Panc1 (cell line): ENCODE data around the gene EREG. TPM values are rescaled to one million over a fixed set of nuclear protein-coding genes. Genes with fewer than 3 reads are reported as not detected.

Source experiments
- ATAC-seq: fragments of 200-7000 bp; cut with Tn5 transposase; 2 replicates; pipeline ENCODE4 v1.9.1; 2020; ENCODE audit warnings: mild to moderate bottlenecking, moderate library complexity
- BruUV-seq: library from RNA; stranded (reverse); fragments of 400-500 nt; replicated peaks from 2 replicates; lab custom pipeline; 2021; lab: Mats Ljungman, UMichigan
- CTCF ChIA-PET: fragments of 300-600 bp; sonication (Branson Sonifier 250); formaldehyde crosslinking; loops from one replicate; lab custom pipeline; 2022; ENCODE audit warnings: antibody characterized with exemption; lab: Charles Lee
- POLR2A ChIA-PET: fragments of 300-600 bp; sonication (Branson Sonifier 250); formaldehyde crosslinking; loops from one replicate; lab custom pipeline; 2022; ENCODE audit warnings: antibody characterized with exemption; lab: Charles Lee
- DNase-seq: peaks from one replicate; pipeline ENCODE4 v3.0.0-alpha.2; 2010; ENCODE audit warnings: low read depth, low spot score
- H3K27ac ChIP-seq: 2 replicates; pipeline ENCODE4 v1.5.1; 2011; ENCODE audit warnings: mild to moderate bottlenecking, low read length, inconsistent platforms
- H3K27me3 ChIP-seq: fragments of 200-500 bp; sonication (Bioruptor generic); 2 replicates; pipeline ENCODE4 v1.6.0; 2014; ENCODE audit warnings: low read length, inconsistent platforms; ENCODE audit not compliant: control insufficient read depth, insufficient read depth
- H3K36me3 ChIP-seq: fragments of 200-500 bp; sonication (Bioruptor generic); 2 replicates; pipeline ENCODE4 v1.5.1; 2014; ENCODE audit warnings: inconsistent platforms, mild to moderate bottlenecking, low read length, moderate library complexity; ENCODE audit not compliant: control insufficient read depth, insufficient read depth
- H3K4me1 ChIP-seq: 2 replicates; pipeline ENCODE4 v1.5.1; 2011; ENCODE audit warnings: inconsistent platforms, mild to moderate bottlenecking, low read length, moderate library complexity; ENCODE audit not compliant: control insufficient read depth, insufficient read depth
- H3K4me3 ChIP-seq, 2 experiments: 2 replicates each; pipeline ENCODE4 v1.5.1; 2011 to 2012; ENCODE audit warnings: low read depth in 2 of 2, low read length in 2 of 2, mild to moderate bottlenecking in 2 of 2, inconsistent platforms in 1 of 2, moderate library complexity in 1 of 2
- H3K9me3 ChIP-seq: fragments of 200-500 bp; sonication (Bioruptor generic); 2 replicates; pipeline ENCODE4 v1.5.1; 2014; ENCODE audit warnings: low read depth, mild to moderate bottlenecking, inconsistent platforms, low read length, moderate library complexity; ENCODE audit not compliant: control insufficient read depth, insufficient read depth
- CTCF ChIP-seq: fragments of 450-650 bp; IDR thresholded peaks from 2 replicates; pipeline ENCODE4 v1.5.1; 2017; ENCODE audit warnings: mild to moderate bottlenecking
- POLR2AphosphoS5 ChIP-seq: IDR thresholded peaks from 2 replicates; pipeline ENCODE4 v1.6.1; 2012; ENCODE audit warnings: mild to moderate bottlenecking, low read depth, low read length, moderate library complexity
- REST ChIP-seq, 2 experiments: IDR thresholded peaks; 2 replicates each; pipeline ENCODE4 v1.6.1; 2011 to 2012; ENCODE audit warnings: low read depth in 2 of 2, control low read depth in 1 of 2, low read length in 1 of 2, mild to moderate bottlenecking in 1 of 2, moderate library complexity in 1 of 2; ENCODE audit not compliant: insufficient read depth in 1 of 2
- SIN3A ChIP-seq: IDR thresholded peaks from 2 replicates; pipeline ENCODE4 v1.6.1; 2012; ENCODE audit warnings: low read depth, mild to moderate bottlenecking, low read length, moderate library complexity, borderline replicate concordance; ENCODE audit not compliant: insufficient read depth
- TCF7L2 ChIP-seq: IDR thresholded peaks from 2 replicates; pipeline ENCODE4 v1.6.1; 2011; ENCODE audit warnings: mild to moderate bottlenecking, low read depth, low read length, inconsistent platforms
- in situ Hi-C: cut with HindIII; loops from 2 replicates; pipeline ENCODE4 v1.10.0; 2016; ENCODE audit warnings: low sequenced_read_pairs, low pct_unique_long_range_greater_than_20kb
- intact Hi-C: fragments of 100-400 bp; cut with micrococcal nuclease; formaldehyde crosslinking; loops from one replicate; pipeline ENCODE4 v1.10.0; 2022; ENCODE audit not compliant: unreplicated experiment
- total RNA-seq: library from RNA; stranded (reverse); gene quantifications from one replicate; pipeline ENCODE4 v1.2.1, GENCODE V29; 2021; ENCODE audit not compliant: unreplicated experiment

Gene EREG
- total RNA-seq, 1 experiment from 2014 or later: 2.1 TPM

- DNase-seq (no peak), ATAC-seq (no peak)
- Histone ChIP-seq H3K9me3 (no peaks in the 10 kb centered on the region), H3K36me3 (no peaks in the 10 kb centered on the region), H3K27me3 (no peaks in the 10 kb centered on the region), H3K27ac (no peak overlapping the region), H3K4me3 (no peak overlapping the region), H3K4me1 (no peaks in the 10 kb centered on the region)
- intact Hi-C loops (no loop called here), in situ Hi-C loops (no loop called here)
- BruUV-seq: no TSS peak
- ChIA-PET POLR2A (no interaction called here), CTCF (no interaction called here)
- TF ChIP-seq SIN3A (no peak), POLR2AphosphoS5 (no peak), CTCF (no peak), TCF7L2 (no peak), REST (IDR thresholded peaks at IDR 0.05; ENCODE audit: insufficient read depth in 1 of 2, low read depth in 2 of 2, low read length in 1 of 2) (no peak)
Observed at GRCh38 chr4:74412225-74412624, 47.3 kb downstream of the EREG start.

GRCh38 chr4:74413265-74413664 lies 48.3 kb downstream of the EREG start:
- H3K4me3 ChIP-seq: no peak overlapping the region
- intact Hi-C loops (no loop called here), in situ Hi-C loops (no loop called here)
- ATAC-seq (no peak), DNase-seq (no peak)
- no TSS peak for BruUV-seq
- CTCF ChIA-PET: no interaction called here
- no peaks in the 10 kb centered on the region for H3K36me3 ChIP-seq
- TF ChIP-seq POLR2AphosphoS5 (no peak), SIN3A (no peak), CTCF (no peak), TCF7L2 (no peak), REST (IDR thresholded peaks at IDR 0.05; ENCODE audit: insufficient read depth in 1 of 2, low read depth in 2 of 2, low read length in 1 of 2) (no peak)
- H3K4me1 ChIP-seq: no peaks in the 10 kb centered on the region
- no peaks in the 10 kb centered on the region for H3K9me3 ChIP-seq
- H3K27ac ChIP-seq: no peak overlapping the region
- H3K27me3 ChIP-seq: no peaks in the 10 kb centered on the region
- POLR2A ChIA-PET: no interaction called here
